T-helper 2 cell treated with Interferon-gamma antibody and Interleukin-4, amounts not matched to agents 5 μg/mL and 100 μg/mL, for 36 hours (primary cell): ENCODE measurements around the gene MSI2.

Source experiments
- DNase-seq: peaks from one replicate; pipeline ENCODE4 v3.0.0; 2021; ENCODE audit warnings: low spot score
- H3K27ac Mint-ChIP-seq: one replicate; pipeline ENCODE4 v1.8.0; 2021; ENCODE audit warnings: mild to moderate bottlenecking, mixed read lengths
- H3K27me3 Mint-ChIP-seq: one replicate; pipeline ENCODE4 v1.8.0; 2021; ENCODE audit warnings: low read depth, mixed read lengths
- H3K36me3 Mint-ChIP-seq: one replicate; pipeline ENCODE4 v1.8.0; 2021; ENCODE audit warnings: low read depth, mixed read lengths
- H3K4me1 Mint-ChIP-seq: one replicate; pipeline ENCODE4 v1.8.0; 2021; ENCODE audit warnings: low read depth, mixed read lengths
- H3K4me3 Mint-ChIP-seq: one replicate; pipeline ENCODE4 v1.8.0; 2022; ENCODE audit warnings: mild to moderate bottlenecking, moderate library complexity, mixed read lengths
- H3K9me3 Mint-ChIP-seq: one replicate; pipeline ENCODE4 v1.8.0; 2021; ENCODE audit warnings: mixed read lengths

The MSI2 gene

GRCh38 chr17:57527221-57528057, 271.1 kb downstream of the MSI2 start:
- Mint-ChIP-seq H3K36me3 (no peaks in the 10 kb centered on the region), H3K27ac (no peak overlapping the region), H3K9me3 (no peaks in the 10 kb centered on the region), H3K4me3 (no peak overlapping the region), H3K27me3 (no peaks in the 10 kb centered on the region), H3K4me1 (peaks cover 23% of the 10 kb centered on the region)
- DNase-seq = no peak

- Mint-ChIP-seq H3K36me3 (no peaks in the 10 kb centered on the region), H3K9me3 (no peaks in the 10 kb centered on the region), H3K27me3 (no peaks in the 10 kb centered on the region), H3K4me1 (peaks cover 23% of the 10 kb centered on the region), H3K27ac (no peak overlapping the region), H3K4me3 (no peak overlapping the region)
- DNase-seq = no peak
Measured at GRCh38 chr17:57528058-57528451, 271.7 kb downstream of the MSI2 start.

- Mint-ChIP-seq H3K9me3 (no peaks in the 10 kb centered on the region), H3K27ac (no peak overlapping the region), H3K36me3 (peaks cover 1% of the 10 kb centered on the region), H3K27me3 (no peaks in the 10 kb centered on the region), H3K4me1 (peaks cover 9% of the 10 kb centered on the region), H3K4me3 (no peak overlapping the region)
- DNase-seq = no peak
Measured at GRCh38 chr17:57530026-57530425, 273.7 kb downstream of the MSI2 start.

GRCh38 chr17:57530508-57530907, 274.2 kb downstream of the MSI2 start:
- Mint-ChIP-seq H3K27ac (no peak overlapping the region), H3K4me3 (no peak overlapping the region), H3K36me3 (peaks cover 1% of the 10 kb centered on the region), H3K9me3 (no peaks in the 10 kb centered on the region), H3K4me1 (peaks cover 9% of the 10 kb centered on the region), H3K27me3 (no peaks in the 10 kb centered on the region)
- no peak for DNase-seq

- H3K9me3 Mint-ChIP-seq = no peaks in the 10 kb centered on the region
- H3K4me3 Mint-ChIP-seq = no peak overlapping the region
- peaks cover 9% of the 10 kb centered on the region for H3K4me1 Mint-ChIP-seq
- H3K27me3 Mint-ChIP-seq = no peaks in the 10 kb centered on the region
- H3K36me3 Mint-ChIP-seq = peaks cover 1% of the 10 kb centered on the region
- no peak for DNase-seq
- no peak overlapping the region for H3K27ac Mint-ChIP-seq
Measured at GRCh38 chr17:57531078-57531477, 274.8 kb downstream of the MSI2 start.

GRCh38 chr17:57531648-57532504, 275.6 kb downstream of the MSI2 start:
- Mint-ChIP-seq H3K9me3 (no peaks in the 10 kb centered on the region), H3K36me3 (peaks cover 1% of the 10 kb centered on the region), H3K27me3 (no peaks in the 10 kb centered on the region), H3K27ac (no peak overlapping the region), H3K4me1 (peaks cover 12% of the 10 kb centered on the region), H3K4me3 (no peak overlapping the region)
- no peak for DNase-seq

- H3K9me3 Mint-ChIP-seq = no peaks in the 10 kb centered on the region
Measured at GRCh38 chr17:57532556-57532955, 276.2 kb downstream of the MSI2 start.

GRCh38 chr17:57532966-57533365, 276.6 kb downstream of the MSI2 start:
- Mint-ChIP-seq H3K9me3 (no peaks in the 10 kb centered on the region), H3K4me3 (no peak overlapping the region), H3K36me3 (peaks cover 1% of the 10 kb centered on the region), H3K27ac (no peak overlapping the region), H3K4me1 (peaks cover 20% of the 10 kb centered on the region), H3K27me3 (no peaks in the 10 kb centered on the region)
- no peak for DNase-seq

More at GRCh38 chr17:57532556-57532955, 276.2 kb downstream of the MSI2 start:
- no peak for DNase-seq
- H3K27ac Mint-ChIP-seq = no peak overlapping the region
- no peaks in the 10 kb centered on the region for H3K27me3 Mint-ChIP-seq
- H3K36me3 Mint-ChIP-seq = peaks cover 1% of the 10 kb centered on the region
- no peak overlapping the region for H3K4me3 Mint-ChIP-seq
- H3K4me1 Mint-ChIP-seq = peaks cover 16% of the 10 kb centered on the region

- Mint-ChIP-seq H3K27ac (no peak overlapping the region), H3K9me3 (no peaks in the 10 kb centered on the region), H3K4me3 (no peak overlapping the region), H3K4me1 (peaks cover 22% of the 10 kb centered on the region), H3K27me3 (no peaks in the 10 kb centered on the region), H3K36me3 (peaks cover 1% of the 10 kb centered on the region)
- DNase-seq = no peak
Measured at GRCh38 chr17:57533684-57534305, 277.5 kb downstream of the MSI2 start.

- no peak for DNase-seq
- H3K27ac Mint-ChIP-seq = no peak overlapping the region
- peaks cover 1% of the 10 kb centered on the region for H3K36me3 Mint-ChIP-seq
- H3K4me1 Mint-ChIP-seq = peaks cover 18% of the 10 kb centered on the region
- no peak overlapping the region for H3K4me3 Mint-ChIP-seq
- no peaks in the 10 kb centered on the region for H3K9me3 Mint-ChIP-seq
- H3K27me3 Mint-ChIP-seq = no peaks in the 10 kb centered on the region
Measured at GRCh38 chr17:57534863-57535248, 278.5 kb downstream of the MSI2 start.

GRCh38 chr17:57535249-57535966, 279.1 kb downstream of the MSI2 start:
- H3K36me3 Mint-ChIP-seq = peaks cover 1% of the 10 kb centered on the region
- no peak overlapping the region for H3K4me3 Mint-ChIP-seq
- DNase-seq = no peak
- peaks cover 16% of the 10 kb centered on the region for H3K4me1 Mint-ChIP-seq
- no peaks in the 10 kb centered on the region for H3K9me3 Mint-ChIP-seq
- H3K27ac Mint-ChIP-seq = no peak overlapping the region
- no peaks in the 10 kb centered on the region for H3K27me3 Mint-ChIP-seq

- Mint-ChIP-seq H3K4me1 (peaks cover 12% of the 10 kb centered on the region), H3K36me3 (peaks cover 1% of the 10 kb centered on the region), H3K4me3 (no peak overlapping the region), H3K9me3 (no peaks in the 10 kb centered on the region), H3K27ac (no peak overlapping the region), H3K27me3 (no peaks in the 10 kb centered on the region)
- no peak for DNase-seq
Measured at GRCh38 chr17:57536289-57536688, 280.0 kb downstream of the MSI2 start.

GRCh38 chr17:57536789-57537523, 280.6 kb downstream of the MSI2 start:
- peak overlapping the region; percentile 63 for H3K4me3 Mint-ChIP-seq
- peaks cover 1% of the 10 kb centered on the region for H3K36me3 Mint-ChIP-seq
- DNase-seq = no peak
- no peaks in the 10 kb centered on the region for H3K27me3 Mint-ChIP-seq
- peak overlapping the region; percentile 65 for H3K27ac Mint-ChIP-seq
- H3K9me3 Mint-ChIP-seq = no peaks in the 10 kb centered on the region
- H3K4me1 Mint-ChIP-seq = peaks cover 12% of the 10 kb centered on the region
